GM23338 (cell line): ENCODE data around the gene SIGMAR1. TPM values are rescaled to one million over a fixed set of nuclear protein-coding genes. Genes with fewer than 3 reads are reported as not detected.

Source experiments
- ATAC-seq: fragments of 200-7000 bp; cut with Tn5 transposase; 3 replicates; pipeline ENCODE4 v1.9.1; 2020
- DNase-seq: peaks from one replicate; pipeline ENCODE4 v3.0.0-alpha.2; 2015; ENCODE audit warnings: low spot score
- H2AFZ ChIP-seq: fragments of 200-600 bp; sonication (generic); 2 replicates; pipeline ENCODE4 v1.8.0; 2016; ENCODE audit warnings: antibody characterized with exemption, mild to moderate bottlenecking, moderate library complexity
- H3F3A ChIP-seq: fragments of 200-600 bp; sonication (generic); replicated peaks from 2 replicates; pipeline ENCODE4 v1.8.0; 2017; ENCODE audit warnings: antibody characterized with exemption, mixed run types, low read depth
- H3K27ac ChIP-seq: fragments of 200-600 bp; sonication (generic); 2 replicates; pipeline ENCODE4 v1.6.1; 2016; ENCODE audit warnings: low read depth
- H3K27me3 ChIP-seq: fragments of 200-600 bp; sonication (generic); 2 replicates; pipeline ENCODE4 v1.8.0; 2016; ENCODE audit warnings: mild to moderate bottlenecking, mixed run types, moderate library complexity; ENCODE audit not compliant: insufficient read depth
- H3K36me3 ChIP-seq: fragments of 200-600 bp; sonication (generic); 2 replicates; pipeline ENCODE4 v1.8.0; 2016; ENCODE audit warnings: mild to moderate bottlenecking; ENCODE audit not compliant: insufficient read depth
- H3K4me1 ChIP-seq: fragments of 200-600 bp; sonication (generic); 2 replicates; pipeline ENCODE4 v1.8.0; 2016; ENCODE audit warnings: mild to moderate bottlenecking, moderate library complexity; ENCODE audit not compliant: insufficient read depth
- H3K4me2 ChIP-seq: fragments of 200-600 bp; sonication (generic); 2 replicates; pipeline ENCODE4 v1.7.1; 2017; ENCODE audit warnings: mixed run types
- H3K4me3 ChIP-seq: fragments of 200-600 bp; sonication (generic); 2 replicates; pipeline ENCODE4 v1.6.1; 2016; ENCODE audit warnings: mixed run types
- H3K79me2 ChIP-seq: fragments of 200-600 bp; sonication (generic); replicated peaks from 2 replicates; pipeline ENCODE4 v1.8.0; 2017; ENCODE audit warnings: mild to moderate bottlenecking; ENCODE audit not compliant: insufficient read depth
- H3K9me2 ChIP-seq: fragments of 200-600 bp; sonication (generic); 2 replicates; pipeline ENCODE4 v1.8.0; 2017; ENCODE audit not compliant: insufficient read depth
- H4K20me1 ChIP-seq: fragments of 200-600 bp; sonication (generic); replicated peaks from 2 replicates; pipeline ENCODE4 v1.8.0; 2017; ENCODE audit warnings: mild to moderate bottlenecking; ENCODE audit not compliant: insufficient read depth
- H3K27ac Mint-ChIP-seq: 2 replicates; pipeline ENCODE4 v1.8.0; 2020; ENCODE audit warnings: inconsistent platforms, mild to moderate bottlenecking, moderate library complexity, mixed read lengths
- H3K27me3 Mint-ChIP-seq: 3 replicates; pipeline ENCODE4 v1.8.0; 2022; ENCODE audit warnings: low read depth, mild to moderate bottlenecking, moderate library complexity, mixed read lengths, inconsistent platforms; ENCODE audit not compliant: insufficient read depth, poor library complexity
- H3K36me3 Mint-ChIP-seq: 3 replicates; pipeline ENCODE4 v1.8.0; 2021; ENCODE audit warnings: low read depth, mild to moderate bottlenecking, inconsistent platforms, moderate library complexity, mixed read lengths
- H3K4me1 Mint-ChIP-seq: 3 replicates; pipeline ENCODE4 v1.8.0; 2020; ENCODE audit warnings: mild to moderate bottlenecking, inconsistent platforms, mixed read lengths
- H3K4me3 Mint-ChIP-seq: 3 replicates; pipeline ENCODE4 v1.8.0; 2021; ENCODE audit warnings: moderate library complexity, mild to moderate bottlenecking, inconsistent platforms, mixed read lengths
- H3K9me3 Mint-ChIP-seq: 3 replicates; pipeline ENCODE4 v1.8.0; 2020; ENCODE audit warnings: moderate library complexity, mild to moderate bottlenecking, inconsistent platforms, mixed read lengths
- CREB1 ChIP-seq: fragments of 250-450 bp; sonication (Bioruptor Pico); IDR thresholded peaks from 2 replicates; pipeline ENCODE4 v1.5.0; 2020; ENCODE audit warnings: low read depth, mild to moderate bottlenecking, moderate library complexity
- JUNB ChIP-seq: IDR thresholded peaks from one replicate; pipeline ENCODE4 v1.6.1; 2016; ENCODE audit warnings: antibody characterized with exemption; ENCODE audit not compliant: unreplicated experiment
- NANOG ChIP-seq: IDR thresholded peaks from 2 replicates; pipeline ENCODE4 v1.6.1; 2016; ENCODE audit warnings: antibody characterized with exemption, borderline replicate concordance
- POLR2AphosphoS5 ChIP-seq: IDR thresholded peaks from 2 replicates; pipeline ENCODE4 v1.6.1; 2016; ENCODE audit warnings: antibody characterized with exemption, low read depth
- STAT1 ChIP-seq: IDR thresholded peaks from one replicate; pipeline ENCODE4 v1.6.1; 2016; ENCODE audit warnings: antibody characterized with exemption; ENCODE audit not compliant: unreplicated experiment
- ZNF114 ChIP-seq: fragments of 250-450 bp; sonication (Bioruptor Pico); IDR thresholded peaks from 2 replicates; pipeline ENCODE4 v1.5.0; 2020; ENCODE audit warnings: mild to moderate bottlenecking, moderate library complexity
- ZNF331 ChIP-seq: fragments of 250-450 bp; sonication (Bioruptor Pico); IDR thresholded peaks from 2 replicates; pipeline ENCODE4 v1.5.0; 2020; ENCODE audit warnings: low read depth, mild to moderate bottlenecking, moderate library complexity
- polyA plus RNA-seq: library from polyadenylated mRNA; unstranded; fragments of >200 nt; fragmentation: Nextera tagmentation; extraction: Ambion mirVana; gene quantifications from 2 replicates; pipeline ENCODE4 v1.2.1, GENCODE V29; 2016
- total RNA-seq: library from RNA; depleted of rRNA; stranded (reverse); fragments of >200 nt; shearing (Covaris generic); gene quantifications from 2 replicates; pipeline ENCODE4 v1.2.3, GENCODE V29; 2014
- TF ChIP-seq, protein P1 (sequence below): IDR thresholded peaks from one replicate; pipeline ENCODE4 v1.6.1; 2018; ENCODE audit warnings: antibody characterized with exemption; ENCODE audit not compliant: unreplicated experiment
- TF ChIP-seq, protein P2 (sequence below), 2 experiments: fragments of 200-600 bp in 1 of 2; sonication (generic) in 1 of 2; conservative IDR thresholded peaks; 2 replicates each; pipeline versions ENCODE4 v1.5.1 to v1.6.1; 2016 to 2017; ENCODE audit warnings: antibody characterized with exemption in 2 of 2, low read depth in 2 of 2, mild to moderate bottlenecking in 2 of 2, moderate library complexity in 1 of 2

The SIGMAR1 gene
- total and polyA plus RNA-seq, 2 experiments from 2014 or later, result 82.3 to 167 TPM

DNA sequence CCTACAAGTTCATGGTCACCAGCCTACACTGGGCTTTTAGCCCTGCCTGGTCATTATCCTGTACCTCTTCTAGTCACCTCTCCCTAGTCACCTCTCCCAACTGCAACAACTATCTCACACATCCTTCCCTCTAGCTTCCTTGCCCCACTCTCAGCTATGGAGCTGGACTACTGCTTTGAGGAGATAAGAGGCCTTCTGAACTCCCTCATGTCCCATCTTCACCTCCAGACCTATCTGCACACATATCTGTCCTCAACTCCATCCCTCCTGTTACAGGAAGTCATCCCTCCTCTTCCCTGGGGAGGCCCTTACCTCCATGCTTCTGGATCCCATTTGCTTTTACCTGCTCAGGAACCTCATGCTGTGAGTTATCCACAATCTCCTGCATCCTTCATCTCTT, 31.4 kb downstream of the SIGMAR1 start (continued):
- TF ChIP-seq, protein P1, sequence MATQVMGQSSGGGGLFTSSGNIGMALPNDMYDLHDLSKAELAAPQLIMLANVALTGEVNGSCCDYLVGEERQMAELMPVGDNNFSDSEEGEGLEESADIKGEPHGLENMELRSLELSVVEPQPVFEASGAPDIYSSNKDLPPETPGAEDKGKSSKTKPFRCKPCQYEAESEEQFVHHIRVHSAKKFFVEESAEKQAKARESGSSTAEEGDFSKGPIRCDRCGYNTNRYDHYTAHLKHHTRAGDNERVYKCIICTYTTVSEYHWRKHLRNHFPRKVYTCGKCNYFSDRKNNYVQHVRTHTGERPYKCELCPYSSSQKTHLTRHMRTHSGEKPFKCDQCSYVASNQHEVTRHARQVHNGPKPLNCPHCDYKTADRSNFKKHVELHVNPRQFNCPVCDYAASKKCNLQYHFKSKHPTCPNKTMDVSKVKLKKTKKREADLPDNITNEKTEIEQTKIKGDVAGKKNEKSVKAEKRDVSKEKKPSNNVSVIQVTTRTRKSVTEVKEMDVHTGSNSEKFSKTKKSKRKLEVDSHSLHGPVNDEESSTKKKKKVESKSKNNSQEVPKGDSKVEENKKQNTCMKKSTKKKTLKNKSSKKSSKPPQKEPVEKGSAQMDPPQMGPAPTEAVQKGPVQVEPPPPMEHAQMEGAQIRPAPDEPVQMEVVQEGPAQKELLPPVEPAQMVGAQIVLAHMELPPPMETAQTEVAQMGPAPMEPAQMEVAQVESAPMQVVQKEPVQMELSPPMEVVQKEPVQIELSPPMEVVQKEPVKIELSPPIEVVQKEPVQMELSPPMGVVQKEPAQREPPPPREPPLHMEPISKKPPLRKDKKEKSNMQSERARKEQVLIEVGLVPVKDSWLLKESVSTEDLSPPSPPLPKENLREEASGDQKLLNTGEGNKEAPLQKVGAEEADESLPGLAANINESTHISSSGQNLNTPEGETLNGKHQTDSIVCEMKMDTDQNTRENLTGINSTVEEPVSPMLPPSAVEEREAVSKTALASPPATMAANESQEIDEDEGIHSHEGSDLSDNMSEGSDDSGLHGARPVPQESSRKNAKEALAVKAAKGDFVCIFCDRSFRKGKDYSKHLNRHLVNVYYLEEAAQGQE, result no peak
- TF ChIP-seq POLR2AphosphoS5, result no peak
- no peak for TF ChIP-seq CREB1 (CRISPR knock-in tag)
- no peak for TF ChIP-seq ZNF114
- TF ChIP-seq JUNB, result no peak
- TF ChIP-seq, protein P2, sequence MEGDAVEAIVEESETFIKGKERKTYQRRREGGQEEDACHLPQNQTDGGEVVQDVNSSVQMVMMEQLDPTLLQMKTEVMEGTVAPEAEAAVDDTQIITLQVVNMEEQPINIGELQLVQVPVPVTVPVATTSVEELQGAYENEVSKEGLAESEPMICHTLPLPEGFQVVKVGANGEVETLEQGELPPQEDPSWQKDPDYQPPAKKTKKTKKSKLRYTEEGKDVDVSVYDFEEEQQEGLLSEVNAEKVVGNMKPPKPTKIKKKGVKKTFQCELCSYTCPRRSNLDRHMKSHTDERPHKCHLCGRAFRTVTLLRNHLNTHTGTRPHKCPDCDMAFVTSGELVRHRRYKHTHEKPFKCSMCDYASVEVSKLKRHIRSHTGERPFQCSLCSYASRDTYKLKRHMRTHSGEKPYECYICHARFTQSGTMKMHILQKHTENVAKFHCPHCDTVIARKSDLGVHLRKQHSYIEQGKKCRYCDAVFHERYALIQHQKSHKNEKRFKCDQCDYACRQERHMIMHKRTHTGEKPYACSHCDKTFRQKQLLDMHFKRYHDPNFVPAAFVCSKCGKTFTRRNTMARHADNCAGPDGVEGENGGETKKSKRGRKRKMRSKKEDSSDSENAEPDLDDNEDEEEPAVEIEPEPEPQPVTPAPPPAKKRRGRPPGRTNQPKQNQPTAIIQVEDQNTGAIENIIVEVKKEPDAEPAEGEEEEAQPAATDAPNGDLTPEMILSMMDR (conservative IDR thresholded peaks at IDR 0.05; ENCODE audit: low read depth in 2 of 2), result no peak
- no peak for TF ChIP-seq STAT1
- no peak for TF ChIP-seq ZNF331 (CRISPR knock-in tag)
- no peak for TF ChIP-seq NANOG

DNA sequence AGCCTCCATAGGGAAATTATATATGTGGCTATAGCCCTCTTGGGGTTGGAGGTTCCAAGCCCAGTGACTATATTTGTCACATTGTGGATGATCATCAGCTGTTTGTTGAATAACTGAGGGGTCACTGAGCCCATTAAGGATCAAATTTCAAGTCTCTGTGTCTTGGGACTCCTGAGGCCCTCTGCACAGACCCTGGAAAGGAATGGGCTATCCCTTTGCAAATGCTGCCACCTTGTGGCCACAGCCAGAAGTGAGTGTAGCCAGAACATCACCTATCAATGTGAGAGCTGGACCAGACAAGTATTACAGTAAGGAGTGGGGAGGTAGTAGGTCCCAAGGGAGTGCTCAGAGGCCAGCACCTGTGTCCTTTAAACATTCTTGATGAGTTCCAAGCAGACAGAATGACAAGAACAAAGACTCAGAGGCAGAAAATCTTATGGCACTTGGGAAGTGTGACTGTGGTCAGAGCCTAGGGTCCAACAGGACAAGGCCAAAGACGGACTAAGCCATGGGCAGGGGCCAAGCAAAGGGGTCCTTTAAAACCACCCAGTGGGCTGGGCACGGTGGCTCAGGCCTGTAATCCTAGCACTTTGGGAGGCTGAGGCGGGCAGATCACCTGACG, 33.9 kb downstream of the SIGMAR1 start:
- H3F3A ChIP-seq, result no peaks in the 10 kb centered on the region
- peaks cover 6% of the 10 kb centered on the region for H3K27me3 Mint-ChIP-seq
- H3K4me2 ChIP-seq, result no peak overlapping the region
- no peak overlapping the region for H3K4me3 ChIP-seq
- no peak overlapping the region for H3K27ac Mint-ChIP-seq
- no peaks in the 10 kb centered on the region for H3K36me3 ChIP-seq
- DNase-seq, result peak; percentile 90
- no peak overlapping the region for H3K4me3 Mint-ChIP-seq
- no peaks in the 10 kb centered on the region for H3K9me2 ChIP-seq
- H3K4me1 Mint-ChIP-seq, result peaks cover 13% of the 10 kb centered on the region
- no peaks in the 10 kb centered on the region for H3K27me3 ChIP-seq
- H2AFZ ChIP-seq, result no peak overlapping the region
- peak; percentile 93 for ATAC-seq
- H3K9me3 Mint-ChIP-seq, result no peaks in the 10 kb centered on the region; the same call in 2 of the 3 replicates
- H3K27ac ChIP-seq, result no peak overlapping the region
- no peaks in the 10 kb centered on the region for H3K79me2 ChIP-seq
- TF ChIP-seq, protein P2 (conservative IDR thresholded peaks at IDR 0.05; ENCODE audit: low read depth in 2 of 2), result peak; percentile 99
- TF ChIP-seq POLR2AphosphoS5, result no peak
- no peaks in the 10 kb centered on the region for H3K4me1 ChIP-seq
- H3K36me3 Mint-ChIP-seq, result no peaks in the 10 kb centered on the region
- no peaks in the 10 kb centered on the region for H4K20me1 ChIP-seq
